ENCODE data around the gene RAP1GAP. TPM values are rescaled to one million over a fixed set of nuclear protein-coding genes. Genes with fewer than 3 reads are reported as not detected.

The RAP1GAP gene
- total and polyA plus RNA-seq, 2 of the 13 experiments (the other 11 are each of a cell fraction or from before 2014, with no cell fraction given), result 11.9 to 37.5 TPM

GRCh38 chr1:21706151-21706835, 37.1 kb upstream of the RAP1GAP start (continued):
- TF ChIP-seq ARID5B (CRISPR knock-in tag; IDR thresholded peaks at IDR 0.05) (0 out of 2 replicates have a peak, but pooled peaks have one; percentile 15), PBX3 (CRISPR knock-in tag; IDR thresholded peaks at IDR 0.05; ENCODE audit: borderline replicate concordance) (no peak), TCF7 (IDR thresholded peaks at IDR 0.05; ENCODE audit: low read depth) (no peak), TFDP2 (CRISPR knock-in tag; IDR thresholded peaks at IDR 0.05) (no peak), PHF5A (CRISPR knock-in tag; IDR thresholded peaks at IDR 0.05; ENCODE audit: low read depth, unreplicated experiment) (no peak), SAP130 (CRISPR knock-in tag; IDR thresholded peaks at IDR 0.05; ENCODE audit: low read depth) (peak; percentile 38; the same call in 1 of the 2 replicates), ZSCAN21 (CRISPR knock-in tag; IDR thresholded peaks at IDR 0.05; ENCODE audit: borderline replicate concordance) (no peak), SRY (CRISPR knock-in tag; IDR thresholded peaks at IDR 0.05) (no peak), ZKSCAN5 (CRISPR knock-in tag; IDR thresholded peaks at IDR 0.05) (no peak), LBX2 (CRISPR knock-in tag; IDR thresholded peaks at IDR 0.05; ENCODE audit: borderline replicate concordance) (no peak), MED8 (CRISPR knock-in tag; IDR thresholded peaks at IDR 0.05; ENCODE audit: insufficient replicate concordance) (no peak), ZHX2 (IDR thresholded peaks at IDR 0.05; ENCODE audit: low read depth) (no peak), ZHX2 (CRISPR knock-in tag; IDR thresholded peaks at IDR 0.05; ENCODE audit: borderline replicate concordance) (no peak), NRL (CRISPR knock-in tag; IDR thresholded peaks at IDR 0.05; ENCODE audit: borderline replicate concordance) (no peak), ZNF878 (CRISPR knock-in tag; IDR thresholded peaks at IDR 0.05) (no peak), NR3C1 (CRISPR knock-in tag; IDR thresholded peaks at IDR 0.05) (no peak), PAX8 (CRISPR knock-in tag; IDR thresholded peaks at IDR 0.05; ENCODE audit: borderline replicate concordance) (no peak)

All from HepG2 (cell line).